NCI-H1694 (cell line): ENCODE results near the gene ERGIC2.
"Not testable (repeated sequence)": the region's sequence is repeated elsewhere in the genome, so short reads cannot be mapped to it uniquely, and the experiment has no call there.

Experiments
- DNase-seq: peaks from one replicate; lab custom pipeline; 2025; lab: John Stamatoyannopoulos, UW

Gene ERGIC2

GRCh38 chr12:29299633-29300032 is 81.3 kb downstream of the ERGIC2 start:
- DNase-seq, result no peak

GRCh38 chr12:29291226-29291625 is 89.7 kb downstream of the ERGIC2 start:
- no peak for DNase-seq

GRCh38 chr12:29290475-29290874 is 90.5 kb downstream of the ERGIC2 start:
- not testable (repeated sequence) for DNase-seq

- no peak for DNase-seq
Measured at GRCh38 chr12:29288031-29288430, 92.9 kb downstream of the ERGIC2 start.

- DNase-seq, result no peak
Measured at GRCh38 chr12:29287622-29288021, 93.3 kb downstream of the ERGIC2 start.
